HG03439 (cell line): Measurements from ENCODE around the gene PSRC1.

ENCODE experiments used
- ATAC-seq: cut with Tn5 transposase; IDR thresholded peaks from one replicate; pipeline ENCODE4 v1.9.1; 2021; ENCODE audit warnings: mild to moderate bottlenecking, moderate library complexity; ENCODE audit not compliant: unreplicated experiment

Gene PSRC1

DNA sequence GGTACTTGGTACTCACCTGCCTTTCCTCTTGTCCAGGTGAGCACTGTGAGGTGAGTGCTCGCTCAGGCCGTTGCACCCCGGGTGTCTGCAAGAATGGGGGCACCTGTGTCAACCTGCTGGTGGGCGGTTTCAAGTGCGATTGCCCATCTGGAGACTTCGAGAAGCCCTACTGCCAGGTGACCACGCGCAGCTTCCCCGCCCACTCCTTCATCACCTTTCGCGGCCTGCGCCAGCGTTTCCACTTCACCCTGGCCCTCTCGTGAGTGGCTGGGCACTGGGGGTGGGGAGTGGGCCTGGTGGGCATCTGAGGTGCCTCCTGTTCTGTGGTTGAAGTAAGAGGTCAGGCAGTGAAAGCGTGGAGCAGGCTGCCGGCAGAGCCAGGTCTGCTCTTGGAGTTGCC lies 21.9 kb downstream of the PSRC1 start:
- no peak for ATAC-seq

DNA sequence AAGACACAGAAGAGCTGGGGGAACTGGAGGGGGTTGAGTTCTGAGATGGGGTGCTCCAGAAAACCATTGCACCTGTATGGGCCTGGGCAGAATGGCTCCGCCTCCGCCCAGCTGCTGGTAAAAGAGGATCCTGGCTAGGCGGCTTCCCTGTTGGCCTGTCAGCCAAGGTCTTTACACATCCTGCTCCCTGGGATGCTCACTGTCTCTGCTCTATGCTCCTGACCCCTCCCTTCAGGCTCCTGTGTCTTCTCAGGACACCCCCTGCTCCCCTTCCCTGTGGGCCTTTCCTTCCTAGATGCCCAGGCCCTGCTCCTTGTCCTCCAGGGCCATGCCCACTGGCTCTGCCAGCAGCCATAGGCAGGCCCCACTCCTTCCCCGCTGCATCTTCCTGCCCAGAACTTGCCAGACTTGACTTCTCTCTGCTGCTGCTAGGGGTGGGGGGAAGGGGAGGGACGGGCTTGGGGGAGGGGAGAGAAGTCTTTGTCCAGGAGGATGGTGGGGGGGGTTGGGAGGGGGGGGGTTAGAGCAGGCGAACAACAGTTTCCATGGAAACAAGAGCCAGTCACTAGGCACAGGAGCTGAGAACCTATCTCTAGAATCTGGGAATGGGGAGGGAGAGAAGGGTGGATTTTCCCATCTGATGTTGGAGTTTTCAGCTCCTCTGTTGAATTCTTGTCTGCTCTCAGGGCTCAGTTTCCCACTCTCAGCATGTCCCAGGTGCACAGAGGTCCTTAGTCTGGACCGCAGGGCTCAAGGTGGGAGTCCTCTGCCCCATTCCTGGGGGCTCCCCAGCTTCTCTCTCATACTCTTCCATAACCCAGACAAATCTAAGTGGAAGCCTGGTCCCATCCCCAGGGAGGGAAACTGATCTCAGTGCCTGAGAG lies 23.0 kb downstream of the PSRC1 start:
- ATAC-seq = no peak

DNA sequence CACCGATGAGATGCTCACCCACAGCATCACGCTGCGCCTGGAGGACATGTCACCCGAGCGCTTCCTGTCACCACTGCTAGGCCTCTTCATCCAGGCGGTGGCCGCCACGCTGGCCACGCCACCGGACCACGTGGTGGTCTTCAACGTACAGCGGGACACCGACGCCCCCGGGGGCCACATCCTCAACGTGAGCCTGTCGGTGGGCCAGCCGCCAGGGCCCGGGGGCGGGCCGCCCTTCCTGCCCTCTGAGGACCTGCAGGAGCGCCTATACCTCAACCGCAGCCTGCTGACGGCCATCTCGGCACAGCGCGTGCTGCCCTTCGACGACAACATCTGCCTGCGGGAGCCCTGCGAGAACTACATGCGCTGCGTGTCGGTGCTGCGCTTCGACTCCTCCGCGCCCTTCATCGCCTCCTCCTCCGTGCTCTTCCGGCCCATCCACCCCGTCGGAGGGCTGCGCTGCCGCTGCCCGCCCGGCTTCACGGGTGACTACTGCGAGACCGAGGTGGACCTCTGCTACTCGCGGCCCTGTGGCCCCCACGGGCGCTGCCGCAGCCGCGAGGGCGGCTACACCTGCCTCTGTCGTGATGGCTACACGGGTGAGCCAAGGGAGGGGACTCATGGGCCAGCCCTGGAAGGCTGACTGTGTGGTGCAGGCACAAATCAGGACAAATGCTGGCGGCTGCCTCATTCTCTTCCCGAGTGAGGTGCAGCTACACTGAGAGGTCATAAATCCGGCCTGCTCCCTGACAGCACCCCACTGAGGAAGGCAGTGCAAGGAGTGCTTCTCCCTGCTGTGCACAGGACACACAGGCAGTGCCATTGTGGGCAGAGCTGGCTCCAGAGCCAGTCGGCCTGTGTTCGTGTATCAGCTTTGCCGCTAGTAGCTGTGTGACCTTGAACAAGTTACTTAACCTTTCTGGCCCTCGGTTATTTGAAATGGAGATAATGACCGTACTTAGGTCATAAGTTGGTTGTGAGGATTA lies 24.2 kb downstream of the PSRC1 start:
- no peak for ATAC-seq

DNA sequence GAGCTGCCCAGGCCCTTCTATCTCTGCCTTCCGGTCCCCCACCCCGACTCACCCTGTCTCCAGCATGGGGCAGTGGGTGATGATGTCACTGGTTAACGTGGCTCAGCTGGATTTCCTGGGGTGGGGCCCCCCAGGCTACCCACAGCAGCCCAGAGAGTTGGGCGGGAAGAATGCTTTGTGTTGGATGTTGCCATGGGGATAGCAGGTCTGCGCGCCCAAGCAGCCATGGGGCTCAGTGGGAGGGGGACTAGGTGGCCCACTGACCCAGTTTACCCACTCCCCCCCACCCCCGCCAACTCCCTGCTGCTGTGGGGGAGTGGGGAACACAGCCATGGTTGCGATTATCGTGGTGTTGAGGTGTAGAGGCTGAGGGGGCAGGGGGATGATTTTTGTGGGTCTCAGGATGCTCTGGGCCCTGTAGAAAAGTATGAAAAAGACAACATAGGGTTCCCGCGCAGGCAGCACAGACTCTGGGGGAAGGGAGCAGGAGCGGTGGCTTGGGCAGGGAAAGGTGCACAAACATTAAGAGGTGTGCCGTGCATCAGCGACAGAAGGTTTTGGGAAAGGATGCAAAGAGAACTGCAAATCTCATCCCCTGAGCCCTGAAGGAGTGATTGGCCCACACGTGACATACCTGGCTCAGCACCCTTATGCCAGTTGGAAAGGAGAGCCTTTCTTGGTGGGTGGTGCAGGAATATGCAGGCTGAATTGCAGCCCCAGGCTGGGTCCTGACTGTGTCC lies 25.1 kb downstream of the PSRC1 start:
- ATAC-seq = no peak

DNA sequence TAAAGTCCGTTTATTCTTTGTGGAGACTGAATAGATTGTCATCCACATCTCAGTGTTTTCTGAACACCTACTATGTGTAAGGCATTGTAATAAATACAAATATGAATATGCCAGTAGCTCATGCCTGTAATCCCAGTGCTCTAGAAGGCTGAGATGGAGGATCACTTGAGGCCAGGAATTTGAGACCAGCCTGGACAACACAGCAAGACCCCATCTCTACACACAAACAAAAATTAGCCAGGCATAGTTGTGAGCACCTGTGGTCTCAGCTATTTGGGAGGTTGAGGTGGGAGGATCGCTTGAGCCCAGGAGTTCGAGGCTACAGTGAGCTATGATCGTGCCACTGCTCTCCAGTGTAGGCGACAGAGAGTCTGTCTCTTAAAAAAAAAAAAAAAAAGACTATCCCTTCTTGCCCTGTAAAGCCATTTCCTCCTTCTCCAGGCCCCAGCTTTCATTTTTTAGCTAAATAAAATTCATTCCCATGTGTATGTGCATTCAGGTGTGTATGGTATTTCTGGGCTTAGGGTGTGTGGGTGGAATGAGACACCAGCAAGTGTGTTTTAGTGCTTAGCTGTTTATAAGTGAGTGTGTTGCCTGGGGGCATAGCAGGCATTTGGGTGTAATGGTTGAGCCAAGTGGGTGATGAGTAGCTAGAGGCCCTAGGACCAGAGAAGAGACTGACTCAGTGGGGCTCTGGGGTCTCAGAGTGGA lies 25.8 kb downstream of the PSRC1 start:
- ATAC-seq = no peak

DNA sequence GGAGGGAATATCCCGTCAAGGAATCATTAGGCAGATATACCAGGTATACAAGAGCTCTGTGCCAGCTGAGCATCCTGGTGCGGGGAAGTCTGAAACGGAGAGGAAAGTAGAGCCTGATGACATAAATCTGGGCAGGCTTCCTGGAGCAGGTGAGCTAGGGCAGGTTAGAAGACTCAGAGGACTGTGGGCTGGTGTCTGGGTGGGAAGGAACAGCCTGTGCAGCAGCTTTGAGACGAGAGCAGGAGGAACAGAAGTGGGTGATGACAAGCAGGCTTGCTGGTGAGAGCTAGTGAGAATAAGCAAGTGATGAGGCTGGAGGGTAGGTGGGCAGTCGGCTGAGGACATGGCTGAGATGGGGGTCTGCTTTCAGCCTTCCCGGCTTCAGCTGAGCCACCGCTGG lies 26.9 kb downstream of the PSRC1 start:
- no peak for ATAC-seq

DNA sequence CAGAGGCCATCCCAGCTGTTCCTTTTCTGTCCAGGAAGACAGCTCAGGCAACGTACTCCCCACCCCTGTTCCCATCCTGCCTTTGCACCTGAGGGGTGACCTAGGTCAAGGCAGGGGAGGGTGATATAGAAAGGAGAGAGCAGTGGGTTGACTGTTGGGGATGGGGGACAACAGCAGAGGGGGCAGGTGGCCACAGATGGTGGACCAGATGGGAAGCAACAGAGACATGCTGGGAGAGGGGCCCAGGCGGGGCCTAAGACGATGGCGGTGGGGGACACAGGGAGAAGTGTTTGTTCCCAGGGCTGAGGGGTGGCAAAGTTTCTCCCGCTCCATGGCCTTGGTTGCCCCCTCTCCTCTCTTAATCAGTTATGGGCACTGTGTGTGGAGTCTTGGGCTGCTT lies 27.3 kb downstream of the PSRC1 start:
- no peak for ATAC-seq

DNA sequence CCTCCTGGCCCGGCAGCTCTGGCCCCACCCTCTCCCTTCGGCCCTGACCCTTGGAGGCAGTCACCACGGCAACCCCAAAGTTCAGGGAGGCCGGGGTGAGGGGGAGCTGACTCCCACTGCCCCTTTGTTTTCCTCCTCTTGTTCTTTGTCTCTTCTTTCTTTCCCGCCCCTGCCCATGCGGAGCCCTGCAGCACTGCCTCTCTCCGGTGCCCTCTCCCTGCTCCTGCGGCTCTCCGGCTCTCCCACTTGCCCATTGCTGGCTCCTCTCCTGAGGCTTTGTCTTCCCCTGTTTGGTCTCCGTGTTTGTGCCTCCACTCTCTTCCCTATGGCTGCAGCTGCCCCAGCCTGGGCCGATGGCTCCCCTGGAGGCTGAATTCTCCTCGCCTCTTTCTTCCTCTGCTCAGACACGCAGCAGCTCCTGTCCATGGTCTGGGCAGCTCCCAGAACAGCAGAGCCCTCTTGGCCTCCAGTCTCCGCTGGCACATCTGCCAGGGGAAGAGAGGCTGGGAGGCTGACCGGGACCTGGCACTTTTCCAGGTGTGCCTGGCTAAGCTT lies 27.8 kb downstream of the PSRC1 start:
- no peak for ATAC-seq

DNA sequence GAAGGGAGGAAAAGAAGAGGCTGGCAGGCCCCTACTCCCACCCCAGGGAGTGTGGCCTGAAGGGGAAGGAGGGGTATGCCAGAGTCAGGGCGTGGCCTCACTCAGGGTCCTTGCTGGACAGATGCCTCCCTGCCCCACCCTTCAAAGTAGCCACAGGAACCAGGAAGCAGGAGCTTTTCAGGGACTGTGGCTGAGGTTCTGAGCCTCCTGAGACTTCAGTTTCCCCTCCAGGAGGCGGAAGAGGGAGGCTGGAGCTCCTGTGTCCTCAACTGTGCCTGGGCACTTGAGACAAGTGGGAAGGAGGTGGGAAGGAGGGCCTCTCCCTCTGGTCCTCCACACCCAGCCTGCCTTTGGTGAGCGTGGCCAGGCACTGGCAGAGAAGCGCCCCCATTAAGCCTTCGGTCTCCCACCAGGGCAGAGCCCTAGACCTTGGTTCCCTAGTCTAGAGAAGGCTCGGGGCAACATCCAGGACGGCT lies 28.3 kb downstream of the PSRC1 start:
- no peak for ATAC-seq

DNA sequence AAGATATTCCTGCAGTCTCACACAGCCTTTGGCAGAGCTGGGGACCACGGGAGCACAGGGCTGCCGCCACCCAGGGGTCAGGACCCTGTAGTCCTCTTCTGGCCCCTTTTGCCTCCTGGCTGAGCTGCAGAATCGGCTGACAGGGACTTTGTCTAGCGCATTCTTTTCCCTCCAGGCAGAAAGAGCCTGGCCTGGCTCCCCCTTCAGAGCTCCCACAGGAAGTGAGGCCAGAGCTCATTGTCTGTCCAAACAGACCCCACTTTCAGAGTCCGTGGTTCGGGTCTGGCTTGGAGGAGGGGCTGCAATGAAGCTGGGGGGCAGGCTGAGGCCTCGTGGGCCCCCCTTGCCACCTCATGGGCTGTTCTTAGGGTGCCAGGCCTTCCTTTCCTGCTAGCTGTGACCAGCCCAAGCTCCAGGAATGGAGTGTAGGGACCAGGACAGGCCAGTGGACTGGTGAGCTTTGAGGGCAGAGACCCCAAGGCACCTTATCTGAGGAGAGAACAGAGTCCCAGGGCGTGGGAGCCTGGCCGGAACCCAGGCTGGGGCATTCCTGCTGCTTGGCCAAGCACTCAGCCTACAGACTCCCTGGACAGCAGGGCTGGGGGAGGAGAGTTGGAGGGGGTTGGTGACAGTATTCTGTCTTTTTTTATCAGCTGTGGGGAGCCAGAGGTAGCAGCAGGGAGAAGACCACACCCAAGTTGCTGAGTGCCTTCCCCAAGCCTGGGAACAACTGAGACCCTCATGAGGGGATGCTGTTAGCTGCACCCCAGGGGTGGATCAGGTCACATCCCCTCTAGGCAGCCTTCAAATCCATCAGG lies 28.9 kb downstream of the PSRC1 start:
- ATAC-seq = no peak

DNA sequence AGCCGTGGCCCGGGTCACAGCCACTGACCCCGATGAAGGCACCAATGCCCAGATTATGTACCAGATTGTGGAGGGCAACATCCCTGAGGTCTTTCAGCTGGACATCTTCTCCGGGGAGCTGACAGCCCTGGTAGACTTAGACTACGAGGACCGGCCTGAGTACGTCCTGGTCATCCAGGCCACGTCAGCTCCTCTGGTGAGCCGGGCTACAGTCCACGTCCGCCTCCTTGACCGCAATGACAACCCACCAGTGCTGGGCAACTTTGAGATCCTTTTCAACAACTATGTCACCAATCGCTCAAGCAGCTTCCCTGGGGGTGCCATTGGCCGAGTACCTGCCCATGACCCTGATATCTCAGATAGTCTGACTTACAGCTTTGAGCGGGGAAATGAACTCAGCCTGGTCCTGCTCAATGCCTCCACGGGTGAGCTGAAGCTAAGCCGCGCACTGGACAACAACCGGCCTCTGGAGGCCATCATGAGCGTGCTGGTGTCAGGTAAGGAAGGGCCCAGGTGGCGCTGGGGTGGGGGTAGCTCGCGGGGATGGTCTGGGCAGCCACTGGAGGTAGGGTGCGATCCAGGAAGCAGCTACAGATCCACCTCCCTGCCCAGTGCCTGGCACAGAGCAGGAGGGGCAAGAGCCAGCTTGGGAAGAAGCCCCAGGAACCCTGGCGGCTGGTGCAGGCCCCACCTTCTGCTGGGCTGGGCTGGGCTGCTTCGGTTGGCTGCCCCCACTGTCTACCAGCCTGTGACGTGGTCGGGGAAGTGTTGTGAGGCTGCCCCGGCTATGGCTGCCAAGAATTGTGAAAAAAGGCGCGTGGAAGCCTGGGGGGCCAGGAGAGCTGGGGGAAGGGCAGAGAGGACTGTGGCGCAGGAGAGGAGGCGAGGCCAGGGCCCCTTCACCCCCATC lies 29.8 kb downstream of the PSRC1 start:
- no peak for ATAC-seq

DNA sequence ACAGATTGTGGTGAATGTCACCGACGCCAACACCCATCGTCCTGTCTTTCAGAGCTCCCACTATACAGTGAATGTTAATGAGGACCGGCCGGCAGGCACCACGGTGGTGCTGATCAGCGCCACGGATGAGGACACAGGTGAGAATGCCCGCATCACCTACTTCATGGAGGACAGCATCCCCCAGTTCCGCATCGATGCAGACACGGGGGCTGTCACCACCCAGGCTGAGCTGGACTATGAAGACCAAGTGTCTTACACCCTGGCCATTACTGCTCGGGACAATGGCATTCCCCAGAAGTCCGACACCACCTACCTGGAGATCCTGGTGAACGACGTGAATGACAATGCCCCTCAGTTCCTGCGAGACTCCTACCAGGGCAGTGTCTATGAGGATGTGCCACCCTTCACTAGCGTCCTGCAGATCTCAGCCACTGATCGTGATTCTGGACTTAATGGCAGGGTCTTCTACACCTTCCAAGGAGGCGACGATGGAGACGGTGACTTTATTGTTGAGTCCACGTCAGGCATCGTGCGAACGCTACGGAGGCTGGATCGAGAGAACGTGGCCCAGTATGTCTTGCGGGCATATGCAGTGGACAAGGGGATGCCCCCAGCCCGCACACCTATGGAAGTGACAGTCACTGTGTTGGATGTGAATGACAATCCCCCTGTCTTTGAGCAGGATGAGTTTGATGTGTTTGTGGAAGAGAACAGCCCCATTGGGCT lies 30.6 kb downstream of the PSRC1 start:
- ATAC-seq = no peak

DNA sequence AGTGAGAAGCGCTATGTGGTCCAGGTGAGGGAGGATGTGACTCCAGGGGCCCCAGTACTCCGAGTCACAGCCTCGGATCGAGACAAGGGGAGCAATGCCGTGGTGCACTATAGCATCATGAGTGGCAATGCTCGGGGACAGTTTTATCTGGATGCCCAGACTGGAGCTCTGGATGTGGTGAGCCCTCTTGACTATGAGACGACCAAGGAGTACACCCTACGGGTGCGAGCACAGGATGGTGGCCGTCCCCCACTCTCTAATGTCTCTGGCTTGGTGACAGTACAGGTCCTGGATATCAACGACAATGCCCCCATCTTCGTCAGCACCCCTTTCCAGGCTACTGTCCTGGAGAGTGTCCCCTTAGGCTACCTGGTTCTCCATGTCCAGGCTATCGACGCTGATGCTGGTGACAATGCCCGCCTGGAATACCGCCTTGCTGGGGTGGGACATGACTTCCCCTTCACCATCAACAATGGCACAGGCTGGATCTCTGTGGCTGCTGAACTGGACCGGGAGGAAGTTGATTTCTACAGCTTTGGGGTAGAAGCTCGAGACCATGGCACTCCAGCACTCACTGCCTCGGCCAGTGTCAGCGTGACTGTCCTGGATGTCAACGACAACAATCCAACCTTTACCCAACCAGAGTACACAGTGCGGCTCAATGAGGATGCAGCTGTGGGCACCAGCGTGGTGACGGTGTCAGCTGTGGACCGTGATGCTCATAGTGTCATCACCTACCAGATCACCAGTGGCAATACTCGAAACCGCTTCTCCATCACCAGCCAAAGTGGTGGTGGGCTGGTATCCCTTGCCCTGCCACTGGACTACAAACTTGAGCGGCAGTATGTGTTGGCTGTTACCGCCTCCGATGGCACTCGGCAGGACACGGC lies 31.4 kb downstream of the PSRC1 start:
- no peak for ATAC-seq

DNA sequence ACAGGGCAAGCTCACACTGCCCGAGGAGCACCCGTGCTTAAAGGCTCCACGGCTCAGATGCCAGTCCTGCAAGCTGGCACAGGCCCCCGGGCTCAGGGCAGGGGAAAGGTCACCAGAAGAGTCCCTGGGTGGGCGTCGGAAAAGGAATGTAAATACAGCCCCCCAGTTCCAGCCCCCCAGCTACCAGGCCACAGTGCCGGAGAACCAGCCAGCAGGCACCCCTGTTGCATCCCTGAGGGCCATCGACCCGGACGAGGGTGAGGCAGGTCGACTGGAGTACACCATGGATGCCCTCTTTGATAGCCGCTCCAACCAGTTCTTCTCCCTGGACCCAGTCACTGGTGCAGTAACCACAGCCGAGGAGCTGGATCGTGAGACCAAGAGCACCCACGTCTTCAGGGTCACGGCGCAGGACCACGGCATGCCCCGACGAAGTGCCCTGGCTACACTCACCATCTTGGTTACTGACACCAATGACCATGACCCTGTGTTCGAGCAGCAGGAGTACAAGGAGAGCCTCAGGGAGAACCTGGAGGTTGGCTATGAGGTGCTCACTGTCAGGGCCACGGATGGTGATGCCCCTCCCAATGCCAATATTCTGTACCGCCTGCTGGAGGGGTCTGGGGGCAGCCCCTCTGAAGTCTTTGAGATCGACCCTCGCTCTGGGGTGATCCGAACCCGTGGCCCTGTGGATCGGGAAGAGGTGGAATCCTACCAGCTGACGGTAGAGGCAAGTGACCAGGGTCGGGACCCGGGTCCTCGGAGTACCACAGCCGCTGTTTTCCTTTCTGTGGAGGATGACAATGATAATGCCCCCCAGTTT lies 32.3 kb downstream of the PSRC1 start:
- ATAC-seq = no peak

DNA sequence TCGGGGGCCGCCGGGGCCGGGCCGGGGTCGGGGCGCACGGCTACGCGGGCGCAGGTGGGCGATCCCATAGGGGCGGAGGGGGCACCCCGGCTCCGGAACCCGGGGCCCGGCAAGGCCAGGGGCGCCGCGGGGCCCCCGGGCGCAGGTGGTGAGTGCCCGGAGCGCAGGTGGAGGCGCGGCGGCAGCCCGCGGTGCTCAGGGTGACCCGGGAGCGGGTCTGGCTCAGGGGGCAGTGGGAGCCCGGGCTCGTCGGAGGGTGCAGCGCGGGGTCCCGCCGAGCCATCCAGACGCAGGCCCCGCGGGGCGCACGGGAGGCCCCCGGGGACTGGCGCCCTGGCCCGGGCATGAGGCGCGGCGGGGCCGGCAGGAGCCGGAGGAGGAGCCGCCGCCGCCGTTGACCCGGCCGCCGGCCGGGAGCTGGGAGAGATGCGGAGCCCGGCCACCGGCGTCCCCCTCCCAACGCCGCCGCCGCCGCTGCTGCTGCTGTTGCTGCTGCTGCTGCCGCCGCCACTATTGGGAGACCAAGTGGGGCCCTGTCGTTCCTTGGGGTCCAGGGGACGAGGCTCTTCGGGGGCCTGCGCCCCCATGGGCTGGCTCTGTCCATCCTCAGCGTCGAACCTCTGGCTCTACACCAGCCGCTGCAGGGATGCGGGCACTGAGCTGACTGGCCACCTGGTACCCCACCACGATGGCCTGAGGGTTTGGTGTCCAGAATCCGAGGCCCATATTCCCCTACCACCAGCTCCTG lies 33.1 kb downstream of the PSRC1 start:
- ATAC-seq = peak; percentile 38
